Neuronal stem cell (in vitro differentiated cells): ENCODE results near the gene CD44.

Source experiments
- DNase-seq: peaks from one replicate; pipeline ENCODE4 v3.0.0-alpha.2; 2013; ENCODE audit warnings: low spot score
- H2AFZ ChIP-seq: one replicate; pipeline ENCODE4 v1.6.1; 2013; ENCODE audit warnings: mild to moderate bottlenecking, low read length, inconsistent platforms
- H2AK5ac ChIP-seq: 2 replicates; pipeline ENCODE4 v1.6.1; 2013; ENCODE audit warnings: low read depth, mild to moderate bottlenecking, inconsistent platforms, low read length, moderate library complexity, mixed read lengths
- H2BK120ac ChIP-seq: 2 replicates; pipeline ENCODE4 v1.6.1; 2013; ENCODE audit warnings: low read depth, mild to moderate bottlenecking, inconsistent platforms, low read length, moderate library complexity, mixed read lengths
- H2BK12ac ChIP-seq: one replicate; pipeline ENCODE4 v1.6.1; 2013; ENCODE audit warnings: low read length, inconsistent platforms
- H2BK15ac ChIP-seq: 2 replicates; pipeline ENCODE4 v1.6.1; 2013; ENCODE audit warnings: mild to moderate bottlenecking, low read length, inconsistent platforms, mixed read lengths
- H2BK5ac ChIP-seq: one replicate; pipeline ENCODE4 v1.6.1; 2013; ENCODE audit warnings: inconsistent platforms, mild to moderate bottlenecking, low read length, moderate library complexity
- H3K14ac ChIP-seq: one replicate; pipeline ENCODE4 v1.6.1; 2013; ENCODE audit warnings: low read length, inconsistent platforms
- H3K18ac ChIP-seq: 2 replicates; pipeline ENCODE4 v1.6.1; 2013; ENCODE audit warnings: low read length, inconsistent platforms
- H3K23ac ChIP-seq: 2 replicates; pipeline ENCODE4 v1.6.1; 2013; ENCODE audit warnings: low read depth, mild to moderate bottlenecking, mixed read lengths, low read length, inconsistent platforms; ENCODE audit not compliant: poor library complexity
- H3K27ac ChIP-seq: replicated peaks from 3 replicates; pipeline ENCODE4 v1.5.1; 2013; ENCODE audit warnings: low read length, inconsistent platforms
- H3K27me3 ChIP-seq, 3 experiments: 2 replicates each; pipeline ENCODE4 v1.6.1; 2013; ENCODE audit warnings: low read length in 3 of 3, mild to moderate bottlenecking in 2 of 3, inconsistent platforms in 1 of 3, low read depth in 1 of 3, mixed read lengths in 1 of 3, moderate library complexity in 1 of 3; ENCODE audit not compliant: control insufficient read depth in 3 of 3, insufficient read depth in 3 of 3
- H3K36me3 ChIP-seq, 2 donors: replicated peaks in 1 of 2; 2 replicates each; pipeline ENCODE4 v1.6.1; 2013; ENCODE audit warnings: low read length in 2 of 2; ENCODE audit not compliant: control insufficient read depth in 2 of 2, insufficient read depth in 2 of 2
- H3K4ac ChIP-seq: 2 replicates; pipeline ENCODE4 v1.6.1; 2013; ENCODE audit warnings: inconsistent platforms, mild to moderate bottlenecking, low read length, moderate library complexity
- H3K4me1 ChIP-seq, 2 donors: 1 replicate in 1 of 2; 2 replicates in 1 of 2; pipeline ENCODE4 v1.6.1; 2013; ENCODE audit warnings: low read length in 2 of 2, low read depth in 1 of 2; ENCODE audit not compliant: control insufficient read depth in 2 of 2, insufficient read depth in 1 of 2
- H3K4me2 ChIP-seq: one replicate; pipeline ENCODE4 v1.6.1; 2013; ENCODE audit warnings: mild to moderate bottlenecking, low read length, inconsistent platforms; ENCODE audit not compliant: insufficient read depth, poor library complexity, severe bottlenecking
- H3K4me3 ChIP-seq, 2 donors: 2 replicates each; pipeline ENCODE4 v1.5.1; 2013; ENCODE audit warnings: low read length in 2 of 2, mild to moderate bottlenecking in 2 of 2, inconsistent platforms in 1 of 2, moderate library complexity in 1 of 2
- H3K79me1 ChIP-seq: one replicate; pipeline ENCODE4 v1.6.1; 2013; ENCODE audit warnings: low read depth, mild to moderate bottlenecking, inconsistent platforms, low read length, moderate library complexity
- H3K9ac ChIP-seq: one replicate; pipeline ENCODE4 v1.6.1; 2013; ENCODE audit warnings: mild to moderate bottlenecking, low read depth, low read length, inconsistent platforms; ENCODE audit not compliant: poor library complexity
- H3K9me3 ChIP-seq, 2 donors: replicated peaks in 1 of 2; 2 replicates each; pipeline versions ENCODE3 to v1.6.1; 2013; ENCODE audit warnings: low read length in 2 of 2, mild to moderate bottlenecking in 2 of 2, inconsistent platforms in 1 of 2, low read depth in 1 of 2, mixed read lengths in 1 of 2, moderate library complexity in 1 of 2; ENCODE audit not compliant: control insufficient read depth in 2 of 2, insufficient read depth in 1 of 2
- H4K8ac ChIP-seq: one replicate; pipeline ENCODE4 v1.6.1; 2013; ENCODE audit warnings: low read depth, mild to moderate bottlenecking, inconsistent platforms, low read length, moderate library complexity
- H4K91ac ChIP-seq: one replicate; pipeline ENCODE4 v1.6.1; 2013; ENCODE audit warnings: low read length, low read depth, mild to moderate bottlenecking, inconsistent platforms; ENCODE audit not compliant: poor library complexity
- WGBS, 2 donors: extraction: QIAGEN DNeasy Blood & Tissue Kit; methylation state at CpG; one replicate each; pipeline ENCODE4 v1.1.7; 2013; ENCODE audit warnings: missing lambda C conversion rate in 2 of 2, mixed read lengths in 1 of 2; ENCODE audit not compliant: insufficient read length in 2 of 2, insufficient replicate concordance in 1 of 2; ENCODE audit errors: extremely low coverage in 2 of 2; 5-methylcytosine and 5-hydroxymethylcytosine counted together

CD44 gene

GRCh38 chr11:35122308-35122707 is 16.7 kb upstream of the CD44 start:
- no peak overlapping the region for H2BK15ac ChIP-seq
- no peak overlapping the region for H4K8ac ChIP-seq
- H3K4me1 ChIP-seq, result no peaks in the 10 kb centered on the region
- no peak overlapping the region for H2AFZ ChIP-seq
- H3K14ac ChIP-seq, result no peak overlapping the region
- H2BK12ac ChIP-seq, result no peak overlapping the region
- no peak overlapping the region for H3K9ac ChIP-seq
- H3K79me1 ChIP-seq, result no peaks in the 10 kb centered on the region
- no peak overlapping the region for H2BK5ac ChIP-seq
- H3K18ac ChIP-seq, result no peak overlapping the region
- H3K27ac ChIP-seq, result no peak overlapping the region
- peaks cover 0 to 8% (median 0%) of the 10 kb centered on the region in 3 experiments for H3K27me3 ChIP-seq
- H3K36me3 ChIP-seq, result no peaks in the 10 kb centered on the region
- H4K91ac ChIP-seq, result no peak overlapping the region
- WGBS, 2 donors, result no CpG with 5 or more reads among the region's 1 CpG
- no peak overlapping the region for H2BK120ac ChIP-seq
- H3K4ac ChIP-seq, result no peak overlapping the region
- no peak overlapping the region for H2AK5ac ChIP-seq
- H3K9me3 ChIP-seq, result no peaks in the 10 kb centered on the region
- no peak overlapping the region for H3K23ac ChIP-seq
- no peak for DNase-seq
- H3K4me2 ChIP-seq, result no peak overlapping the region
- H3K4me3 ChIP-seq, result no peak overlapping the region

- no peaks in the 10 kb centered on the region for H3K79me1 ChIP-seq
- H3K27ac ChIP-seq, result no peak overlapping the region
- no peak overlapping the region for H3K4me2 ChIP-seq
- H2AK5ac ChIP-seq, result no peak overlapping the region
- H3K9ac ChIP-seq, result no peak overlapping the region
- H3K9me3 ChIP-seq, result no peaks in the 10 kb centered on the region
- no peak overlapping the region for H3K14ac ChIP-seq
- H3K23ac ChIP-seq, result no peak overlapping the region
- H2AFZ ChIP-seq, result no peak overlapping the region
- WGBS, 2 donors, result no CpG with 5 or more reads among the region's 6 CpGs
- no peak overlapping the region for H2BK120ac ChIP-seq
- no peak overlapping the region for H4K8ac ChIP-seq
- H2BK15ac ChIP-seq, result no peak overlapping the region
- H4K91ac ChIP-seq, result no peak overlapping the region
- H2BK12ac ChIP-seq, result no peak overlapping the region
- H2BK5ac ChIP-seq, result no peak overlapping the region
- DNase-seq, result no peak
- H3K27me3 ChIP-seq, result peaks cover 0 to 4% (median 0%) of the 10 kb centered on the region in 3 experiments
- H3K36me3 ChIP-seq, result no peaks in the 10 kb centered on the region
- H3K4me1 ChIP-seq, result no peaks in the 10 kb centered on the region
- H3K4me3 ChIP-seq, result no peak overlapping the region
- no peak overlapping the region for H3K18ac ChIP-seq
- H3K4ac ChIP-seq, result no peak overlapping the region
Observed at GRCh38 chr11:35126000-35126878, 12.7 kb upstream of the CD44 start.

GRCh38 chr11:35126879-35127581 is 11.9 kb upstream of the CD44 start:
- H3K79me1 ChIP-seq, result no peaks in the 10 kb centered on the region
- no peak overlapping the region for H2AFZ ChIP-seq
- H4K8ac ChIP-seq, result no peak overlapping the region
- no peak overlapping the region for H2BK5ac ChIP-seq
- H2AK5ac ChIP-seq, result no peak overlapping the region
- WGBS, 2 donors, result no CpG with 5 or more reads among the region's 6 CpGs
- no peak overlapping the region for H3K23ac ChIP-seq
- no peak overlapping the region for H3K9ac ChIP-seq
- H3K14ac ChIP-seq, result no peak overlapping the region
- no peak for DNase-seq
- no peak overlapping the region for H2BK12ac ChIP-seq
- no peak overlapping the region for H4K91ac ChIP-seq
- peaks cover 0 to 4% (median 0%) of the 10 kb centered on the region in 3 experiments for H3K27me3 ChIP-seq
- no peaks in the 10 kb centered on the region for H3K4me1 ChIP-seq
- no peak overlapping the region for H3K18ac ChIP-seq
- no peak overlapping the region for H2BK15ac ChIP-seq
- no peak overlapping the region for H3K4ac ChIP-seq
- H2BK120ac ChIP-seq, result no peak overlapping the region
- H3K9me3 ChIP-seq, result no peaks in the 10 kb centered on the region
- no peak overlapping the region for H3K27ac ChIP-seq
- no peak overlapping the region for H3K4me3 ChIP-seq
- H3K36me3 ChIP-seq, result no peaks in the 10 kb centered on the region
- no peak overlapping the region for H3K4me2 ChIP-seq

GRCh38 chr11:35127619-35128018 is 11.4 kb upstream of the CD44 start:
- H2BK120ac ChIP-seq, result no peak overlapping the region
- no peak overlapping the region for H2BK15ac ChIP-seq
- no peak overlapping the region for H3K4ac ChIP-seq
- H2BK12ac ChIP-seq, result no peak overlapping the region
- H2BK5ac ChIP-seq, result no peak overlapping the region
- no peaks in the 10 kb centered on the region for H3K79me1 ChIP-seq
- H2AK5ac ChIP-seq, result no peak overlapping the region
- no peaks in the 10 kb centered on the region for H3K27me3 ChIP-seq
- no peak overlapping the region for H3K27ac ChIP-seq
- no peak overlapping the region for H3K14ac ChIP-seq
- no peak overlapping the region for H3K23ac ChIP-seq
- H3K9me3 ChIP-seq, result no peaks in the 10 kb centered on the region
- H3K9ac ChIP-seq, result no peak overlapping the region
- H3K36me3 ChIP-seq, result no peaks in the 10 kb centered on the region
- no peaks in the 10 kb centered on the region for H3K4me1 ChIP-seq
- H3K18ac ChIP-seq, result no peak overlapping the region
- H3K4me2 ChIP-seq, result no peak overlapping the region
- H2AFZ ChIP-seq, result no peak overlapping the region
- WGBS, 2 donors, result no CpG with 5 or more reads among the region's 2 CpGs
- no peak overlapping the region for H3K4me3 ChIP-seq
- no peak overlapping the region for H4K8ac ChIP-seq
- H4K91ac ChIP-seq, result no peak overlapping the region
- DNase-seq, result no peak
